MG63 (cell line): ENCODE data around the gene DNA2. TPM values are rescaled to one million over a fixed set of nuclear protein-coding genes. Genes with fewer than 3 reads are reported as not detected.
"Not testable (repeated sequence)": the region's sequence is repeated elsewhere in the genome, so short reads cannot be mapped to it uniquely, and the experiment has no call there.

Source experiments
- DNase-seq: peaks from one replicate; pipeline ENCODE4 v3.0.0-alpha.2; 2020
- H3K27me3 ChIP-seq: fragments of 250-450 bp; sonication (Bioruptor Pico); 2 replicates; pipeline ENCODE4 v1.5.1; 2020; ENCODE audit warnings: mild to moderate bottlenecking, moderate library complexity
- H3K36me3 ChIP-seq: fragments of 250-450 bp; sonication (Bioruptor Pico); 2 replicates; pipeline ENCODE4 v1.5.1; 2020; ENCODE audit warnings: mild to moderate bottlenecking, moderate library complexity
- H3K4me3 ChIP-seq: fragments of 250-450 bp; sonication (Bioruptor Pico); 2 replicates; pipeline ENCODE4 v1.5.1; 2020; ENCODE audit warnings: mild to moderate bottlenecking, moderate library complexity
- H3K9me3 ChIP-seq: fragments of 250-450 bp; sonication (Bioruptor Pico); 2 replicates; pipeline ENCODE4 v1.5.1; 2020; ENCODE audit warnings: mild to moderate bottlenecking, moderate library complexity
- total RNA-seq: library from RNA; depleted of rRNA; stranded (reverse); fragments of >200 nt; shearing (Covaris generic); gene quantifications from 2 replicates; pipeline ENCODE4 v1.2.3, GENCODE V29; 2014; ENCODE audit warnings: low replicate concordance; rRNA removed

DNA2 gene
- 6.8 and 10.7 TPM in 2 replicates for total RNA-seq

GRCh38 chr10:68471586-68472408 lies at the start of gene DNA2:
TSS of gene DNA2 (minus strand) at chr10:68471973. CDS start at chr10:68471864, 109 bp downstream.
- Histone ChIP-seq H3K9me3 (no peaks in the 10 kb centered on the region), H3K4me3 (peak within 1 kb of the TSS; percentile 82)

GRCh38 chr10:68518609-68519008 lies 46.8 kb upstream of the DNA2 start:
- not testable (repeated sequence) for H3K36me3 ChIP-seq, H3K9me3 ChIP-seq, H3K4me3 ChIP-seq, DNase-seq, H3K27me3 ChIP-seq

More at GRCh38 chr10:68471586-68472408, at the start of gene DNA2:
- DNase-seq = peak; percentile 74
- Histone ChIP-seq H3K36me3 (peaks cover 8% of the 10 kb centered on the region; the same call in 1 of the 2 replicates), H3K27me3 (no peaks in the 10 kb centered on the region)

GRCh38 chr10:68517188-68517587 lies 45.4 kb upstream of the DNA2 start:
- no peak overlapping the region for H3K4me3 ChIP-seq
- DNase-seq = no peak
- no peaks in the 10 kb centered on the region for H3K9me3 ChIP-seq
- peaks cover 4% of the 10 kb centered on the region; the same call in 1 of the 2 replicates for H3K36me3 ChIP-seq
- H3K27me3 ChIP-seq = no peaks in the 10 kb centered on the region

GRCh38 chr10:68516766-68517165 lies 45.0 kb upstream of the DNA2 start:
- no peak for DNase-seq
- Histone ChIP-seq H3K36me3 (peaks cover 4% of the 10 kb centered on the region; the same call in 1 of the 2 replicates), H3K4me3 (no peak overlapping the region), H3K9me3 (no peaks in the 10 kb centered on the region), H3K27me3 (no peaks in the 10 kb centered on the region)

- not testable (repeated sequence) for H3K9me3 ChIP-seq, H3K4me3 ChIP-seq, H3K27me3 ChIP-seq, DNase-seq, H3K36me3 ChIP-seq
Observed at GRCh38 chr10:68516216-68516615, 44.4 kb upstream of the DNA2 start.

GRCh38 chr10:68508090-68508489 lies 36.3 kb upstream of the DNA2 start:
- H3K9me3 ChIP-seq = no peaks in the 10 kb centered on the region
- DNase-seq = no peak
- no peaks in the 10 kb centered on the region for H3K36me3 ChIP-seq
- no peaks in the 10 kb centered on the region for H3K27me3 ChIP-seq
- no peak overlapping the region for H3K4me3 ChIP-seq

- Histone ChIP-seq H3K4me3 (no peak overlapping the region), H3K9me3 (no peaks in the 10 kb centered on the region), H3K36me3 (no peaks in the 10 kb centered on the region), H3K27me3 (no peaks in the 10 kb centered on the region)
- no peak for DNase-seq
Observed at GRCh38 chr10:68506411-68506810, 34.6 kb upstream of the DNA2 start.

GRCh38 chr10:68502846-68503245 lies 31.1 kb upstream of the DNA2 start:
- Histone ChIP-seq H3K36me3 (peaks cover 11% of the 10 kb centered on the region), H3K4me3 (no peak overlapping the region), H3K9me3 (no peaks in the 10 kb centered on the region), H3K27me3 (no peaks in the 10 kb centered on the region)
- DNase-seq = no peak

GRCh38 chr10:68501691-68502090 lies 29.9 kb upstream of the DNA2 start:
- Histone ChIP-seq H3K27me3 (no peaks in the 10 kb centered on the region), H3K4me3 (no peak overlapping the region), H3K9me3 (no peaks in the 10 kb centered on the region), H3K36me3 (peaks cover 13% of the 10 kb centered on the region)
- no peak for DNase-seq

GRCh38 chr10:68499544-68499943 lies 27.8 kb upstream of the DNA2 start:
- H3K9me3 ChIP-seq = no peaks in the 10 kb centered on the region
- H3K4me3 ChIP-seq = no peak overlapping the region
- DNase-seq = no peak
- H3K36me3 ChIP-seq = peaks cover 13% of the 10 kb centered on the region
- no peaks in the 10 kb centered on the region for H3K27me3 ChIP-seq

- Histone ChIP-seq H3K4me3 (no peak overlapping the region), H3K36me3 (peaks cover 21% of the 10 kb centered on the region), H3K27me3 (no peaks in the 10 kb centered on the region), H3K9me3 (no peaks in the 10 kb centered on the region)
- DNase-seq = no peak
Observed at GRCh38 chr10:68496072-68496471, 24.3 kb upstream of the DNA2 start.

- Histone ChIP-seq H3K4me3 (no peak overlapping the region), H3K27me3 (no peaks in the 10 kb centered on the region), H3K9me3 (no peaks in the 10 kb centered on the region), H3K36me3 (peaks cover 12% of the 10 kb centered on the region)
- no peak for DNase-seq
Observed at GRCh38 chr10:68492118-68492517, 20.3 kb upstream of the DNA2 start.

GRCh38 chr10:68489919-68490318 lies 18.1 kb upstream of the DNA2 start:
- no peaks in the 10 kb centered on the region for H3K27me3 ChIP-seq
- peaks cover 14% of the 10 kb centered on the region for H3K36me3 ChIP-seq
- no peak for DNase-seq
- no peak overlapping the region for H3K4me3 ChIP-seq
- no peaks in the 10 kb centered on the region for H3K9me3 ChIP-seq

- no peaks in the 10 kb centered on the region for H3K27me3 ChIP-seq
- H3K9me3 ChIP-seq = no peaks in the 10 kb centered on the region
- DNase-seq = no peak
- no peak overlapping the region for H3K4me3 ChIP-seq
- H3K36me3 ChIP-seq = no peaks in the 10 kb centered on the region
Observed at GRCh38 chr10:68474021-68474420, 2.2 kb upstream of the DNA2 start.

GRCh38 chr10:68471063-68471585 lies 649 bp downstream of the DNA2 start:
- Histone ChIP-seq H3K9me3 (no peaks in the 10 kb centered on the region), H3K4me3 (peak overlapping the region; percentile 82), H3K36me3 (peaks cover 12% of the 10 kb centered on the region), H3K27me3 (no peaks in the 10 kb centered on the region)
- DNase-seq = no peak

- Histone ChIP-seq H3K4me3 (peak overlapping the region; percentile 82), H3K9me3 (no peaks in the 10 kb centered on the region), H3K36me3 (peaks cover 20% of the 10 kb centered on the region), H3K27me3 (no peaks in the 10 kb centered on the region)
- no peak for DNase-seq
Observed at GRCh38 chr10:68470300-68470699, 1.5 kb downstream of the DNA2 start.

GRCh38 chr10:68469838-68470237 lies 1.9 kb downstream of the DNA2 start:
- DNase-seq = no peak
- Histone ChIP-seq H3K27me3 (no peaks in the 10 kb centered on the region), H3K9me3 (no peaks in the 10 kb centered on the region), H3K36me3 (peaks cover 22% of the 10 kb centered on the region), H3K4me3 (no peak overlapping the region; the same call in 1 of the 2 replicates)

GRCh38 chr10:68464729-68465128 lies 7.0 kb downstream of the DNA2 start:
- H3K9me3 ChIP-seq, H3K4me3 ChIP-seq, DNase-seq, H3K27me3 ChIP-seq: not testable (repeated sequence)
- peaks cover 36% of the 10 kb centered on the region for H3K36me3 ChIP-seq
